GM12864 (cell line): ENCODE results near the gene KCTD16.

Source experiments
- DNase-seq: peaks from one replicate; pipeline ENCODE4 v3.0.0-alpha.2; 2011; ENCODE audit warnings: low read depth
- H3K4me3 ChIP-seq: 2 replicates; pipeline ENCODE4 v1.5.1; 2011; ENCODE audit warnings: mild to moderate bottlenecking, low read depth, low read length, control low read depth
- TF ChIP-seq, protein P1 (sequence below): IDR thresholded peaks from 2 replicates; pipeline ENCODE4 v1.5.1; 2011; ENCODE audit warnings: low read depth, mild to moderate bottlenecking, moderate library complexity, low read length, control low read depth, inconsistent platforms; ENCODE audit errors: missing control alignments

Gene KCTD16

DNA sequence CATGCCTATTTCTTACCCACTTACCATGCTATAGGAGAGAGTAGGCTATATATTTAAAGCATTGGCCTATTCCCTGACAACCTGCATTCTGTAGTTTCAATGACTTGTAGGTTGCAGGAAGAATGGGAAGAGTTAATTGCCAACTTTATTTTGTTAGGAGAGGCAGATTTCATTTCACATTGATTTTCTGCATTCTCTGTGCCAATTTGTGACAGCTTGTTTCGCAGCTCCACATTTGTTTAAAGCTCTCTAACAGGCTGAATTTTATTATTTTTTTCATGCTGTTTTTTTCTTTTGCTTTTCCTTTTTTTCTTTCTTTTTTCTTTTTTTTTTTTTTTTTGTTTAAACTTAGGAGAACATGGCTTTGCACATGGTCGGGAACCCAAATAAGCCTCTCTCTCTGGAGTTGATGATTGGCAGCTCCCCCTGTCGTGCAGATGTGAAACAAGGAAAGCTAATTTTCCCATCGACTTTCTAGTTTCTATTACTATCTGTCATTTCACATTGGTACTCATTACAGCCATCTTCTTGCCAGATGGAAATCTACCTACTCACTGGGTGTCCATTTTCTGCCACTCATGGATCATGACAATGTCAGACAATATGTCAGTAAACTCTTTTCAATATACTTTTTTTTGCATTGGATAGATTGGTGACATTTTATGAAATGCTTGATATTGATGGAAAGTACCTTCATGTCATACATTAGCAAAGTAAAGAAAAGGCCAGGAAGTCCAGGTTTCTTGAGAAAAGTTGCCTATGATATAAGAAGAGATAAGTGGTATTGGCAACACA lies 223.2 kb downstream of the KCTD16 start:
- no peak overlapping the region for H3K4me3 ChIP-seq
- TF ChIP-seq, protein P1, sequence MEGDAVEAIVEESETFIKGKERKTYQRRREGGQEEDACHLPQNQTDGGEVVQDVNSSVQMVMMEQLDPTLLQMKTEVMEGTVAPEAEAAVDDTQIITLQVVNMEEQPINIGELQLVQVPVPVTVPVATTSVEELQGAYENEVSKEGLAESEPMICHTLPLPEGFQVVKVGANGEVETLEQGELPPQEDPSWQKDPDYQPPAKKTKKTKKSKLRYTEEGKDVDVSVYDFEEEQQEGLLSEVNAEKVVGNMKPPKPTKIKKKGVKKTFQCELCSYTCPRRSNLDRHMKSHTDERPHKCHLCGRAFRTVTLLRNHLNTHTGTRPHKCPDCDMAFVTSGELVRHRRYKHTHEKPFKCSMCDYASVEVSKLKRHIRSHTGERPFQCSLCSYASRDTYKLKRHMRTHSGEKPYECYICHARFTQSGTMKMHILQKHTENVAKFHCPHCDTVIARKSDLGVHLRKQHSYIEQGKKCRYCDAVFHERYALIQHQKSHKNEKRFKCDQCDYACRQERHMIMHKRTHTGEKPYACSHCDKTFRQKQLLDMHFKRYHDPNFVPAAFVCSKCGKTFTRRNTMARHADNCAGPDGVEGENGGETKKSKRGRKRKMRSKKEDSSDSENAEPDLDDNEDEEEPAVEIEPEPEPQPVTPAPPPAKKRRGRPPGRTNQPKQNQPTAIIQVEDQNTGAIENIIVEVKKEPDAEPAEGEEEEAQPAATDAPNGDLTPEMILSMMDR = no peak
- DNase-seq = no peak

DNA sequence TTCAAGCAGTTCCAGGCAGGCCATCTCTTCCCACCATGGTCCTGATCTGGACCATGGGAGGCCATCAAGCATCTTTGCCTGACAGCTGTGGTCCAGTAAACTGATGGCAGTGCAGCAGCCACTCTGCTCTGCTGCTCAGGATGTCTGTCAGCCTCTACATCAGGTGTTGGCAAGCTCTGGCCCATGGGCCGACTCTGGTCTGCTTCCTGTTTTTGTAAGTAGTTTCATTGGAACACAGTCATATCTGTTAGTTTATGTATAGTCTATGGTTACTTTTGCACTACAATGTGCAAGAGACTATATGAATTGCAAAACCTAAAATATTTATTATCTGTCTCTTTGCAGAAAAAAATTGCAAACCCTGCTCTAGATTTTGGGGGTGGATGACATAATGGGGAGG lies 225.0 kb downstream of the KCTD16 start:
- H3K4me3 ChIP-seq = no peak overlapping the region
- DNase-seq = no peak
- TF ChIP-seq, protein P1 = no peak

DNA sequence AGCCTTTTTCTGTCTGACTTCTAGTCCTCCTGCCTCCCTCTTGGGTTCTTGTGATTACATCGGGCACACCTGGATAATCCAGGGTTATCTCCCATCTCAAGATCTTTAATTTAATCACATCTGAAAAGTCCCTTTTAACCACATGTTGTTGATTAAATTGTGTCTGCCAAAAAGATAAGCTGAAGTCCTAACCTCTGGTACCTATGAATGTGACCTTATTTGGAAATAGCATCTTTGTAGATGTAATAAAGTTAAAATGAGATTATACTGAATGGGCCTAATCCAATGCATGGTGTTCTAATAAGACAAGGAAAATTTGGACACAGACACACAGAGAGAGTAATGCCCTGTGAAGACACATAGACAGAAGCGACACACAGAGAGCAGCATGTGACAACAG lies 232.4 kb downstream of the KCTD16 start:
- no peak overlapping the region for H3K4me3 ChIP-seq
- TF ChIP-seq, protein P1 = no peak
- no peak for DNase-seq

DNA sequence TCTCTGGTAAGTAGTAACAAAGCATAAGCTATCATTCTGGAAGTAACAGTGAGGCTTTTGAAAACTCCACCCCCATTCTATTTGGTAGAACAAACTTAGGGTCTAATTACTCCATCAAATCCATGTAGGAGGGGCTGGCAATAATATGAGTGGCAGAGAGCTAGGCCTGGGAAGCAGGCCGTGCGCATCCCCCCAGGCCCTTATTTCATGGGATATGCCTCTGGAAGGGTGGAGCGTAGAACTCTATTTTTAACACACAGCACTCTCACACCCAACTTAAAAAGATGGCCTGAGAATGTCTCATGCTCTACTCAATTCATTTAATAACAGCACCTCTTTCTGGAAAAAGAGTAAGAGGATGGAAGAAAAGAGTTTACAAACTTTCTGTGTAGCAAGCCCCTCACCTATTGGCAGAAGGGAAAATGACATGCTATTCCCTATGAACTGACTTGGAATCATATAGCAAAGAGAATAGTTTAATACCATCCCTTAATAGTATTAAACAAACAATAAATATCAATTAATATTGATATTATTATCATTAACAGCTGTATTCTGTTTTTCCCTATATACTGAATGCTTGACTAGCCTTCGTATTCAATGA lies 233.2 kb downstream of the KCTD16 start:
- no peak overlapping the region for H3K4me3 ChIP-seq
- no peak for DNase-seq
- TF ChIP-seq, protein P1 = no peak

DNA sequence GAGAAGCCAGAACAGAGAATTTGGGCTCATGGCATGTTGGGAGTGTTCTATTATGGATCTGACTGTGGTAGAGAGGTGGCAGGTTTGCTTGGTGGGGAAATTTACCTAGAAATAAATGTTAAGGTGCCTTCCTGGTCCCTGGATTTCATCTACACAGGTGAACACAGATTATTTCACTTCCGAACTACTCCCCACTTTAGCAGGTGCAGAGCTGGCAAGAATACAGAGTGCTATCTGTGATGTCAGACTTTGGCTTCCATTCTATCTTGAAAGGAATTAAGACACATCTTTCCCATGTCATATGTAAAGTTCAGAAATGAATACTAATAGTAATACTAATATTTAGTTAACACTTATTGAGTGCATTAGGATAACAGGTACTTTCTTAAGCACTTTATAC lies 234.0 kb downstream of the KCTD16 start:
- no peak for DNase-seq
- TF ChIP-seq, protein P1 = no peak
- H3K4me3 ChIP-seq = no peak overlapping the region

DNA sequence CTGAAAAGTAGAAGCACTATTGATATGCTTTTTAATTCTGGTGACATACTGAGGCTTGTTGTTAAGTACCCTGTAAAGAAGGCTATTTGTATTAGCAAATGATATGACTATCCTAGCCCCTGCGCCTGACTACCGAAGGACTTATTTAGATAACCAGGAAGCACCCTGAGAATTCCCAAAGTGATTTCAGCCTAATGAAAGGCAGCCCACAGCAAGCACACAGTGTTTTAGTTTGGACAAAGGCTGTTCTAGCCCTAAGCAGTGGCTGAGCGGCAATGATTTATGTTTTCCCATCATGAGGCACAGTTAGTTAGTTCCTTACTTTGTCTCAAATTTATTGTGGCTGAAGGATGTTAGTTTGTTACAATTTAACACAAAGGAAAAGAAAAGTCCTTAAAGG lies 235.3 kb downstream of the KCTD16 start:
- H3K4me3 ChIP-seq = no peak overlapping the region
- TF ChIP-seq, protein P1 = no peak
- DNase-seq = no peak
